ENCODE results near the gene EXOC2. TPM values are rescaled to one million over a fixed set of nuclear protein-coding genes. Genes with fewer than 3 reads are reported as not detected.

Gene EXOC2
- total RNA-seq, 2 donors from 2014 or later = 34.0 to 46.1 TPM

DNA sequence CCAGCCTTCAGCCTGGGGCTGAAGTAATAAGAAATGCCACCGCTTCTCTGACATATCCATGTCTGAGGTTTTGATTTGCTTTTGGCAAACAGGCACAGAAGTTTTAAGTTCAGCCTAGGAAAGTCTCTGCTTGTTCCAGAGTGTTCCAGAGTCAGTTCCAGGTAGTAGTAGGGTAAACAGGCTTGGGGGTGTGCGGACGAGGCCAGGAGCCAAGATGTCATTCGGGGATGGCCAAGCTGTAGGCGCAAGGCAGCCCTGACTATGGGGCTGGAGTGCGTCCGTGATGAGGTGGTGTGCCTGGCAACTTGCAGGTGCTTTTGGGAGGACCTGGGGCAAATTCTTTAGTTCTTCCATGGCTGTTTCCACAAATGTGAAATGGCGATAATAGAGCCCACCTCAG, 241.1 kb downstream of the EXOC2 start:
- no peak for DNase-seq (ENCODE audit: low spot score)

DNA sequence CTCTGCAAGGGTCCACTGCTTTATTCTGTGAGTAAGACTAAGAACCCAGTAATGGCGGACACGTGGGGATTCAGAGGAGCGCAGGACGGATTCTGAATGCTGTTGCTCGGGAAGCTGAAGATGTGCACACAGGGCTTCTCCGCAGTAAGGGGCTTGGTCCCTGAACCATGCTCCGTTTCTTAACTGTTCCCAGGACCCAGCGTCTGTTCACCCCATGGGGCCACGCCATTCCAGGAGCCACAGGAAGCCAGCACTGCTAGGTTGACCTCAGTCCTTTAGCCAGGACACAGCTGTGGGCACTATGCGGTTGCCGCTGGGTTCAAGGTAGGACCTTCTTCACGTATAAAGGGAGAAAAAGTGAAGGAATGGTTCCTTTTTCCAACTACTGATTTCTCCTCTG, 241.6 kb downstream of the EXOC2 start:
- DNase-seq (ENCODE audit: low spot score) = no peak
- no peaks in the 10 kb centered on the region for H3K36me3 Mint-ChIP-seq
- no peaks in the 10 kb centered on the region for H3K9me3 Mint-ChIP-seq
- H3K4me1 Mint-ChIP-seq (ENCODE audit: low read depth in 2 of 2) = peaks cover 16 to 19% of the 10 kb centered on the region in 2 donors
- H3K27ac Mint-ChIP-seq = no peak overlapping the region
- no peak overlapping the region for H3K4me3 Mint-ChIP-seq
- ATAC-seq = no peak
- peaks cover 0 to 6% of the 10 kb centered on the region in 2 donors for H3K27me3 Mint-ChIP-seq

More for the DNA sequence above, 241.1 kb downstream of the EXOC2 start:
- peaks cover 0 to 6% of the 10 kb centered on the region in 2 donors for H3K27me3 Mint-ChIP-seq
- no peak for ATAC-seq
- H3K4me1 Mint-ChIP-seq (ENCODE audit: low read depth in 2 of 2) = peaks cover 11 to 14% of the 10 kb centered on the region in 2 donors
- H3K4me3 Mint-ChIP-seq = no peak overlapping the region
- H3K9me3 Mint-ChIP-seq = no peaks in the 10 kb centered on the region
- no peak overlapping the region for H3K27ac Mint-ChIP-seq
- H3K36me3 Mint-ChIP-seq = no peaks in the 10 kb centered on the region

DNA sequence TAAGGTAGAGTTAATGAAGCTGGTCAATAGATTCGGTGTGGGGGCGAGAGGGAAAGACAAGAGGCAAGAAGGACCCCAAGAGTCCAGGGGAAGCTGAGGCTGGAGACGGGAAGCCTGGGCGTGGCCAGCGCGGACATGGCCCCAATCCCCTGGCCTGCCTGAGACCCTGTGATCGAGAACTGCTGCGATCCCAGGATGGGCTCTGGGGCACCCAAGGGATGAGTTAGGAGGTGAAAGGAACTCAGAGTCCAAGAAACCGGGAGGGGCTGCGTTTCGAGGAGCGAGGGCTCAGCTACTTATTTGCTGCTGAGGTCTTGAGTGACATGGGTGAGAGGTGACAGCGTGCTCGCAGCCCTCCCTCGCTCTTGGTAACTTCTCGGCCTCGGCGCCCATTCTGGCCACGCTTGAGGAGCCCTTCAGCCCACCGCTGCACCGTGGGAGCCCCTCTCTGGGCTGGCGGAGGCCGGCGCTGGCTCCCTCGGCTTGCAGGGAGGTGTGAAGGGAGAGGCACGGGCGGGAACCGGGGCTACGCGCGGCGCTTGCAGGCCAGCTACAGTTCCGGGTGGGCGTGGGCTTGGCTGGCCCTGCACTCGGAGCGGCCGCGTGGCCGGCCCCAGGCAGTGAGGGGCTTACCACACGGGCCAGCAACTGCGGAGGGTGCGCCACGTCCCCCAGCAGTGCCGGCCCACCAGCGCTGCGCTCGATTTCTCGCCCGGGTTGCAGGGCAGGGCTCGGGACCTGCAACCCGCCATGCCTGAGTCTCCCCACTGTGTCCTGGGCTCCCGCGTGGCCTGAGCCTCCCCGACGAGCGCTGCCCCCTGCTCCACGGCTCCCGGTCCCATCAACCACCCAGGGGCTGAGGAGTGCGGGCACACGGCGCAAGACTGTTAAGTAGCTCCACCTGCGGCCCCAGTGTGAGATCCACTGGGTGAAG, 243.2 kb downstream of the EXOC2 start:
- H3K36me3 Mint-ChIP-seq = no peaks in the 10 kb centered on the region
- DNase-seq (ENCODE audit: low spot score) = no peak
- H3K4me3 Mint-ChIP-seq = no peak overlapping the region
- H3K27me3 Mint-ChIP-seq = peaks cover 0 to 6% of the 10 kb centered on the region in 2 donors
- no peak overlapping the region for H3K27ac Mint-ChIP-seq
- ATAC-seq = no peak
- no peaks in the 10 kb centered on the region for H3K9me3 Mint-ChIP-seq
- H3K4me1 Mint-ChIP-seq (ENCODE audit: low read depth in 2 of 2) = peaks cover 31 to 32% of the 10 kb centered on the region in 2 donors

DNA sequence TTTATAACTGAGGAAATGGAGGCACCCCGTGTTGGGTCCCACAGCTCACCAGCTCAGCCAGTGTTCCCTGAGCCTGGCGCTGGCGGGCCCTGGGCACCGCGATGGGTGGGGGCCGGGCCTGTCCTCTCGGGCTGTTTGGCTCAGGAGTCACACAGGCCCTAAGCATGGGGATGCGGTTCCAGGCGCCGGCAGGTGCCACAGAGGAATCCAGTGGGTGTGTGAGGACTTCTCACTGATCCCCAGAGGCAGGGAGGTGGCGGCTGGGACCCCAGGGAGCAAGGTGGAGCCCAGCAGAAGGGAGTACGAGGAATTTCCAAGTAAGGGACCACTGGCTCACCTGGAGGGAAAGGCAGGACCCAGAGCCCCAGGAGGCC, 243.9 kb downstream of the EXOC2 start:
- H3K36me3 Mint-ChIP-seq = no peaks in the 10 kb centered on the region
- peaks cover 31 to 32% of the 10 kb centered on the region in 2 donors for H3K4me1 Mint-ChIP-seq (ENCODE audit: low read depth in 2 of 2)
- peaks cover 0 to 4% of the 10 kb centered on the region in 2 donors for H3K27me3 Mint-ChIP-seq
- DNase-seq (ENCODE audit: low spot score) (no peak), ATAC-seq (no peak)
- H3K27ac Mint-ChIP-seq = peak overlapping the region in 1 of 2 donors; percentile 68
- no peaks in the 10 kb centered on the region for H3K9me3 Mint-ChIP-seq
- H3K4me3 Mint-ChIP-seq = no peak overlapping the region

DNA sequence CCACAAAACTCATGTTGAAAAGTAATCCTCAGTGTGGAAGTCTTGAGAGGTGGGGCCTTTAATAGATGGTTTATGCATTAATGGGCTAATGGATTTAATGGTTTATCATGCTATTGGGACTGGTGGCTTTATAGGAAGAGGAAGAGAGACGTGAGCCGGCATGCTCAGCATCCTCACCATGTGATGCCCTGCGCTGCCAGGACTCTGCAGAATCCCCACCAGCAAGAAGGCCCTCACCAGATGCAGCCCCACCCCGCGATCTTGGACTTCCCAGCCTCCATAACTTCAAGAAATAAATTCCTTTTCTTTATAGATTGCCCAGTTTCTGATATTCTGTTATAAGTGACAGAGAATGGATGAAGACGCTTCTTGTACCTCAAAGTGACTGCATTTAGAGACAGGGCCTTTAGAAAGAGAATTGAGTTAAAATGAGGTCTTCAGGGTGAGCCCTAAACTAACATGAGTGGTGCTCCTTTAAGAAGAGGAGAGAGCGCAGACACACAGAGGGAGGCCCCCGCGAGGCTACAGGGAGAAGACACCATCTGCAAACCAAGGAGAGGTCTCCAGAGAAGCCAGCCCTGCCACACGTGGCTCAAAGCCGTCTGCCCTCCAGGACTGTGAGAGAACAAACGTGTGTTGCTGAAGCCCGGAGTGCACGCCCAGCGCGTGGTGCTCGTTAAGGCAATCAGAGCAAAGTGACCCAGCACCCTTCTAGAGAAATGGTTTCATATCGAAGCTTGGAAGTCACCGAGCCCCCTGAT, 244.5 kb downstream of the EXOC2 start:
- DNase-seq (ENCODE audit: low spot score) (no peak), ATAC-seq (no peak)
- Mint-ChIP-seq H3K27me3 (peaks cover 0 to 4% of the 10 kb centered on the region in 2 donors), H3K27ac (peak overlapping the region; percentile 56 to 68), H3K4me1 (ENCODE audit: low read depth in 2 of 2) (peaks cover 31 to 32% of the 10 kb centered on the region in 2 donors), H3K9me3 (no peaks in the 10 kb centered on the region), H3K4me3 (peak overlapping the region; percentile 55), H3K36me3 (no peaks in the 10 kb centered on the region)

DNA sequence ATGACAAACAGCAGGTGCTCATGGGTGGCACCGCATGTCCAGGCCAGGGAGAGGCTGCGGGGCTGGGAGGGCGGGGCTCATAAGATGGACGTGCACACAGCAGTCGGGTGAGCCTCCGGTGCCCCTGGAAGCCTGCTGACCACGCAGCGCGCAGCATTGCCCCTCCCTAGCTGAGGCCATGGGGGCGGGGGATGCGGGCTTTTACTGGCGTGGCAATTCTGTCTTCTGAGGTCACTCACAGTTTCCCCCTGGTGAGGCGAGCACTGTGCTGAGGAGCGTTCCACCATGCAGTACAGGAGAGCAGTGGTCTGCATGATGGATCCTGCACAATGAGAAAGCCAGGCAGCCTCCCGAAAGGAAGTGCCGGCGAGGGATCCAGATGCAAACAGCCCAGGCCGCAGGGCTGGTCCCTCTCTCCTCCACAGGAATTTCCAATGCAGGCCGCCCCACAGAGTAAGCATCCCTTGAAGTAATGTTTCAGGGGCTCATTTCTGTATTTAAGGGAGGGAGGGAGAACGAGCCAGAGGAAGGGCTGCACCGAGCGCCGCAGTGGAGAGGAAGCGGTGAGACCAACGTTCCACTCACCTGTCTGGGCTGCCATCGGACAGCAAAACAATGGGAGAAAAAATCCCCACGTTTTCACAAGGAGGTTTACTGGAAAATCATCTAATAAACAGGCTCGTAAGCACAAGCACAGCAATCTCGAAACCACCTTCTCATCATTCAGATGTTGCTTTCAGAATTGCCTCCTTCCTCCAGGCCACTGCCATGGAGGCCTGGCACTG, 245.4 kb downstream of the EXOC2 start:
- no peak for DNase-seq (ENCODE audit: low spot score)
- peak in 1 of 2 donors; percentile 29 for ATAC-seq
- H3K4me1 Mint-ChIP-seq (ENCODE audit: low read depth in 2 of 2) = peaks cover 31 to 32% of the 10 kb centered on the region in 2 donors
- peaks cover 0 to 4% of the 10 kb centered on the region in 2 donors for H3K27me3 Mint-ChIP-seq
- no peaks in the 10 kb centered on the region for H3K36me3 Mint-ChIP-seq
- H3K27ac Mint-ChIP-seq = peak overlapping the region; percentile 56 to 68
- H3K4me3 Mint-ChIP-seq = peak overlapping the region; percentile 55
- no peaks in the 10 kb centered on the region for H3K9me3 Mint-ChIP-seq

DNA sequence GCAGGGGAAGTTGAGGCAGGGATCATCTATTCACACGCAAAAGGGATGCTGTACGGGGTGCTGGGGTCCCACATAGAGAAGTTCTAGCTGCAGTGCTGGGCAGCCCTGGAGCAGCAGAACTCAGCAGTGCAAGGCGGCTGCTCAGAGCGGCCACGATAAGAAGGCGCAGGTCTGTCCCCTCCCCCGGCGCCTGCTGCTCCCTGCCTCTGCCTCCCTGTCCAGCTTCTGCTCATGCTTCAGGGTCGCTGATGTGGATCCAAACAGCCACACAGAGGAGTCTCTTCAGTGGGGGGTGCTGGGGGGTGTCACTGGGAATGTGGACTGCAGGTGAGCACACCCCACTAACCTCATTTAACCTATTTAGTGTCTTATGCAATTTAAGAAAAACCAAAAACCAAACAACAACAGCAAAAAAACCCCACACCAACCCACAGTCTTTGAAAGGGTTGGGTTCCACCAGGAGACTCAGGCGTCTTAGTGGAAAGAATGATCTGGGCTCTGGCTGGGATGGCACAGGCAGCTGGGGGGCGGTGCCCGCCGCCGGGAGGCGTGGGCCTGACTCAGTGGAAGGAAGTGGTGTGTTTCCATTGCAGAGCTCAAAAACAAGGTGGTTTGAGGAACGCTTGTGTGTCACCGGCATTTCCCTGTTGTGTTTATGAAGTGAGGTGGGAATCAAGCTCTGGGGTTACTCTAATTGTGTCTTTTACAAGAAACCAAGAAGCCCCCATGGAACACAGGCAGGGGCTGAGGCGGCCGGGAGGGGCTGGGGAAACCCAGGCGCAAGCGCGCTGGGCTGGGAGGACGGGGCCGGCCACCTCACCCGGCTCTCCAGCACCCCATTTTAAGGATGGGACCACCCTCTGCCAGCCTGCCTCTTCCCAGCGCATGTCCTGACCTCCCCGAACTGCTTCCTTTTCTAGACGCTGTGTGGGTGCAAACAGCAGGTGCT, 246.2 kb downstream of the EXOC2 start:
- Mint-ChIP-seq H3K36me3 (no peaks in the 10 kb centered on the region), H3K9me3 (no peaks in the 10 kb centered on the region), H3K27me3 (peaks cover 0 to 4% of the 10 kb centered on the region in 2 donors), H3K4me1 (ENCODE audit: low read depth in 2 of 2) (peaks cover 31 to 32% of the 10 kb centered on the region in 2 donors), H3K4me3 (peak overlapping the region; percentile 70), H3K27ac (peak overlapping the region; percentile 47 to 56)
- DNase-seq (ENCODE audit: low spot score) (peak; percentile 85), ATAC-seq (peak; percentile 80 to 82)

DNA sequence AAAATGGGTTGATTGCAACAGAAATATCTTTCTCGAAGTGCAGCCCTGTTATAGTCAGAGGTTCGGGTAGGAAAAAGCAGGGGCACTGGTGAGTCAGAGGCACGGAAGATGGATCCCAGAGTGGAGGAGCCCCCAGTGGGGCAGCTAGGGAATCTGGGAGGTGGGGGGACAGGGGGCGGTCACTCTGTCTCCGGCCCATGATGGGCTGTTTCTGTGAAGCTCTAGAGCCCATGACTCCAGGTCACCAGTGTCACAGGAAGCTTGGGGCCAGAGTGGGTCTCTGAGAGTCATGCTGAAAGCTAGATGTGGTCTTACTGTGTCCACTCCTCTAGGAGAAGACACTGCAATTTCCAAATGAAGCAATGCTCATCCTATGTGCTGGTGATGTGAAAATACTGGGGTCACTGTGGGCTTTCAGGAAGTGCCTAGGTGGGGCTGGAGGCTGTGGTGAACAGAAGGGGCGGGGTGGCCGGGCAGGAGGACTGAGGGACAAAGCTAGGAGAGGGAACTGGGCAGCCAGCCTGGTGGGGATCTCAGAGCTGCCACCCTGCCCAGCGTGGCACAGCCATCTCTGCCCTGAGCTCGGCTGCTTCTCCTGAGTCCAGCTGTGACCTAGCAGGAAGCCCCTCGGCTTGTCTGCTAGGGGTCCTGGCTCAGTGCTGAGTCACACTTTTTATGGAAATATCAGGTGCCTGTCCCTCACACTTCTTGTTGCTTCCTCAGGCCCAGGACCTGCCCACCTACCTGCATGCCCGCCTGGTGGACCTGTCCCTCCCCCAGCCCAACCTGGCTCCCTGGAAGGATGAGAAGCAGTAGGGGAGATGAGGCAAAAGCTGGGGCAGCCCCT, 247.1 kb downstream of the EXOC2 start:
- Mint-ChIP-seq H3K27me3 (peaks cover 0 to 4% of the 10 kb centered on the region in 2 donors), H3K4me1 (ENCODE audit: low read depth in 2 of 2) (peaks cover 31 to 32% of the 10 kb centered on the region in 2 donors), H3K36me3 (no peaks in the 10 kb centered on the region), H3K27ac (peak overlapping the region; percentile 28 to 56), H3K9me3 (no peaks in the 10 kb centered on the region), H3K4me3 (no peak overlapping the region)
- ATAC-seq (peak in 1 of 2 donors; percentile 25), DNase-seq (ENCODE audit: low spot score) (no peak)

DNA sequence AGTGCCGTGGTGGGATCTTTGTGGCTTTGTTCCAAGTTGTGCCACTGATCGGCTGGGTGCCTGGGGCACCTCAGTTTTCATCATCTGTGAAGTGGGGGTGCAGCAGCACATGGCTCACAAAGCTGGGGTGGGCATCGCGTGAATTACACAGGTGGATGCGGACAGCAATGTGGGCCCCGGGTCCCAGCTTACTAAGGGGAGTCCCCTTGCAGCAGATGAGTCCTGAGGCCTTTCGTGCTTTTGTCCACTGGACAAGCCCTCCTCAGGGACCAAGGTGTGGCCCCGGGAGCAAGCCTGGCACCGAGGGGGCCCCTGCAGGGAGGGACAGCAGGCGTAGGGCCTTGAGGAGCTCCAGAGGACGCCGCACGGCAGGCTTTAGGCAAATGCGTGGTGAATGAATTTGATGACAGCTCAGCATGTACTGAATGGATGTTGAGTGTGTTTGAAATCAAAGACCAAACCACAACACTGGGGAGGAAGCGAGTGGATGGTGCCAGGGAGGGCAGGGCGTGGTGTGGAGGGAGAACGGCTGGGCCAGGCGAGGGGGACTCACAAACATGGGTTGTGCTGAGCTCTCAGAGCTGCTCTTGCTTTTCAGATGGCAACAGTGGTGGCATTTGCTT, 248.2 kb downstream of the EXOC2 start:
- ATAC-seq (no peak), DNase-seq (ENCODE audit: low spot score) (no peak)
- Mint-ChIP-seq H3K36me3 (no peaks in the 10 kb centered on the region), H3K4me3 (no peak overlapping the region), H3K27ac (peak overlapping the region; percentile 28 to 56), H3K4me1 (ENCODE audit: low read depth in 2 of 2) (peaks cover 31 to 32% of the 10 kb centered on the region in 2 donors), H3K27me3 (peaks cover 0 to 4% of the 10 kb centered on the region in 2 donors), H3K9me3 (no peaks in the 10 kb centered on the region)

DNA sequence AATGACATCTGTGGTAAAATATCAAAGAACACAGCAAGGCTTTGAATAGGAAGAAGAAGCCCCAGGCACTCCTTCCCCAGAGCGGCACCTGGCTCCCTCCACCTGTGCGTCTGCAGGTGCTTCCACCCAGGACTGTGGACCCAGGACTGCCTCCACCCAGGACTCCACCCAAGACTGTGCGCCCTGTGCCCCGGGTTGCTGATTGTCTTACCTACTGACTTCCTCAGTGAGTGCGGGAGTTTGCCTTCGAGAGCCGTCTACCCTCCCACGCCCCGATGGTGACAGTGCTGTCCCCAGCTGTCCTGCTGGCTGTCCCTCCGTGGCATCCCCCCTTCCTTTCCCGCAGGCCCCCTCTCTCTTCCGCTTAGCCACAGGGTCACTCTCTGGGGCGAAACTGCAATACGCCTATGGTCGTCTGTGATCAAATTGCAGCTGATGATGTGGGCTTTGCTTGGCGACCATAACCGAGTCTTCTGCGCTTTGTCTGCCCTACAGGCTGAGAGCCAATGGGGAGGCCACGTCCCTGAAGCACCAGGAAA, 249.2 kb downstream of the EXOC2 start:
- DNase-seq (ENCODE audit: low spot score) (no peak), ATAC-seq (no peak)
- Mint-ChIP-seq H3K4me3 (no peak overlapping the region), H3K36me3 (no peaks in the 10 kb centered on the region), H3K4me1 (ENCODE audit: low read depth in 2 of 2) (peaks cover 31 to 32% of the 10 kb centered on the region in 2 donors), H3K27me3 (peaks cover 0 to 2% of the 10 kb centered on the region in 2 donors), H3K27ac (peak overlapping the region in 1 of 2 donors; percentile 46), H3K9me3 (no peaks in the 10 kb centered on the region)

DNA sequence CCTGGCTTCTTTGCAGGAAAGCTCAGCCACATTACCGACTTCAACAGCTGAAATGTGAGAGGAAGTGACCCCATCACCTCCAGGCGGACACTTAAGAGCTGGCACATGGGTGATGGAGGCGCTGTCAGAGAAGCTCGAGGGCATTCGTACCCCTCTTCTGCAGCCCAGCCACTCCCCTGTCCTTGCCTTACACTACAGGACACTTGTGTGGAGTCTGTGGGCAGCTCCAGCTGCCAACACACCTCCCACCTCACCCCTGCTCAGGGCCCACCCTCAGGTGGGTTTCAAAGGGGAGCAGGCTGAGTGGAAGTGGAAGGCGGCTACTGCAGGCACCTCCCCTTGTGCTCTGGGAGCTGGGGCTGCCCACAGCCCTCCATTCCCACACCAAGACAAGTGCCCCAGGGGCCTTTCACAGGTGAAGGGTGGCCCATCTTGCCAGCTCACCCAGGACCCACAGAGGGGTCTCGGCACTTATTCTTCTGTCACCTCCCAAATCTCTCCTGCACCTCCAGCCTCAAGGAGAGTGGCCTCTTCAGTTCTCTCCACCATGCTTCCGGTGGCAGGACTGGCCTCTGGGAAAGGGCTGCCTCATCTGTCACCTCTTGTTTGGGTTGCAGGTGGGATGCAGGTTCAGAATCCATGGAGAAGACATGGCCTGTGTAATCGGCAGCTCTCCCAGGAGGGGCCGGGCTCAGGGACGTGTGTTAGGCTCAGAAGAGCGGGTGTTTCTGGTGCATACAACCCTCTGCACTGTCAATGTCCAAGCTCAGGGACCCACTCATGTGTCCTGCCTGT, 251.6 kb downstream of the EXOC2 start:
- Mint-ChIP-seq H3K27ac (no peak overlapping the region), H3K4me3 (no peak overlapping the region), H3K9me3 (no peaks in the 10 kb centered on the region), H3K36me3 (no peaks in the 10 kb centered on the region), H3K27me3 (no peaks in the 10 kb centered on the region), H3K4me1 (ENCODE audit: low read depth in 2 of 2) (peaks cover 14 to 16% of the 10 kb centered on the region in 2 donors)
- ATAC-seq (no peak), DNase-seq (ENCODE audit: low spot score) (no peak)

Measured in natural killer cell treated with Interleukin-12 subunit alpha and Interleukin-12 subunit beta and Interleukin-15 and Interleukin-18, amount 100 ng/mL, for 72 hours (primary cell).